Endothelial cell of umbilical vein (primary cell): Measurements from ENCODE around the gene RPL18. TPM values are rescaled to one million over a fixed set of nuclear protein-coding genes. Genes with fewer than 3 reads are reported as not detected.
"Not testable (repeated sequence)": the region's sequence is repeated elsewhere in the genome, so short reads cannot be mapped to it uniquely, and the experiment has no call there.

Experiments used
- BruUV-seq: library from RNA; stranded (reverse); fragments of 400-500 nt; replicated peaks from 2 replicates; lab custom pipeline; 2021; lab: Mats Ljungman, UMichigan
- CTCF ChIA-PET: fragments of 300-600, 350-600 bp; sonication (Branson Sonifier 250); formaldehyde crosslinking; loops from one replicate; lab custom pipeline; 2021; ENCODE audit warnings: antibody characterized with exemption, inconsistent platforms; lab: Charles Lee
- POLR2A ChIA-PET: fragments of 300-600, 350-600 bp; sonication (Branson Sonifier 250); formaldehyde crosslinking; loops from one replicate; lab custom pipeline; 2021; ENCODE audit warnings: antibody characterized with exemption, inconsistent platforms; lab: Charles Lee
- DNase-seq: peaks from one replicate; pipeline ENCODE4 v3.0.0-alpha.2; 2011; ENCODE audit warnings: low read depth, low spot score
- FAIRE-seq: peaks from 2 replicates; lab custom pipeline; 2011; peaks lifted over from hg19 to GRCh38; lab: Jason Lieb, UNC
- H2AFZ ChIP-seq: 2 replicates; pipeline ENCODE4 v1.6.0; 2012; ENCODE audit warnings: low read depth, low read length, control low read depth, inconsistent platforms
- H3K27ac ChIP-seq: 2 replicates; pipeline ENCODE4 v1.5.1; 2011; ENCODE audit warnings: low read depth, mild to moderate bottlenecking, control low read depth, low read length, moderate library complexity; ENCODE audit not compliant: insufficient read depth
- H3K27me3 ChIP-seq, 2 experiments: 2 replicates each; pipeline versions ENCODE4 v1.6.0 to v1.6.1; 2011; ENCODE audit warnings: low read length in 2 of 2, mixed read lengths in 1 of 2; ENCODE audit not compliant: control insufficient read depth in 2 of 2, insufficient read depth in 2 of 2
- H3K36me3 ChIP-seq, 2 experiments: 2 replicates in 1 of 2; 3 replicates in 1 of 2; pipeline ENCODE4 v1.5.1; 2011; ENCODE audit warnings: low read length in 2 of 2, mild to moderate bottlenecking in 1 of 2, moderate library complexity in 1 of 2; ENCODE audit not compliant: control insufficient read depth in 2 of 2, insufficient read depth in 2 of 2; ENCODE audit errors: extremely low read depth in 1 of 2
- H3K4me1 ChIP-seq: 3 replicates; pipeline ENCODE4 v1.5.1; 2011; ENCODE audit warnings: mild to moderate bottlenecking, low read length; ENCODE audit not compliant: control insufficient read depth, insufficient read depth; ENCODE audit errors: extremely low read depth
- H3K4me2 ChIP-seq: 2 replicates; pipeline ENCODE4 v1.6.1; 2011; ENCODE audit warnings: low read length, control low read depth, mixed read lengths; ENCODE audit not compliant: insufficient read depth
- H3K4me3 ChIP-seq, 3 experiments: fragments of 200-600 bp in 1 of 3; sonication (generic), shearing (Covaris generic) in 1 of 3; replicated peaks in 1 of 3; 2 replicates each; pipeline ENCODE4 v1.5.1; 2011 to 2016; ENCODE audit warnings: control low read depth in 3 of 3, low read length in 3 of 3, mild to moderate bottlenecking in 2 of 3, inconsistent platforms in 1 of 3, low read depth in 1 of 3, moderate library complexity in 1 of 3; ENCODE audit not compliant: insufficient read depth in 1 of 3
- H3K79me2 ChIP-seq: 2 replicates; pipeline ENCODE4 v1.6.0; 2012; ENCODE audit warnings: low read length, inconsistent platforms; ENCODE audit not compliant: control insufficient read depth, insufficient read depth
- H3K9ac ChIP-seq: replicated peaks from 2 replicates; pipeline ENCODE3; 2011; ENCODE audit warnings: low read length, control low read depth; ENCODE audit not compliant: insufficient read depth; ENCODE audit errors: extremely low read depth
- H3K9me1 ChIP-seq: replicated peaks from 3 replicates; pipeline ENCODE4 v1.6.0; 2011; ENCODE audit warnings: mild to moderate bottlenecking, low read length; ENCODE audit not compliant: control insufficient read depth, insufficient read depth; ENCODE audit errors: extremely low read depth
- H3K9me3 ChIP-seq: replicated peaks from 2 replicates; pipeline ENCODE4 v1.5.1; 2012; ENCODE audit warnings: low read length, inconsistent platforms; ENCODE audit not compliant: control insufficient read depth, insufficient read depth
- H4K20me1 ChIP-seq: replicated peaks from 2 replicates; pipeline ENCODE3; 2011; ENCODE audit warnings: mild to moderate bottlenecking, low read length; ENCODE audit not compliant: control insufficient read depth, insufficient read depth; ENCODE audit errors: extremely low read depth
- EZH2 ChIP-seq: IDR thresholded peaks from 2 replicates; pipeline ENCODE4 v1.6.1; 2012; ENCODE audit warnings: borderline replicate concordance, low read depth, mild to moderate bottlenecking, moderate library complexity, low read length, inconsistent platforms; ENCODE audit not compliant: severe bottlenecking
- FOS ChIP-seq: IDR thresholded peaks from 2 replicates; pipeline ENCODE4 v1.6.1; 2011; ENCODE audit warnings: mild to moderate bottlenecking, low read length, moderate library complexity, borderline replicate concordance; ENCODE audit not compliant: insufficient read depth
- GATA2 ChIP-seq: IDR thresholded peaks from 2 replicates; pipeline ENCODE4 v1.7.0; 2011; ENCODE audit warnings: low read depth, mild to moderate bottlenecking, moderate library complexity, mixed read lengths, low read length; ENCODE audit not compliant: insufficient read length, insufficient read depth
- JUN ChIP-seq: IDR thresholded peaks from 2 replicates; pipeline ENCODE4 v1.6.1; 2011; ENCODE audit warnings: borderline replicate concordance, low read depth; ENCODE audit not compliant: insufficient read length, insufficient read depth
- MYC ChIP-seq: IDR thresholded peaks from one replicate; pipeline ENCODE4 v1.6.1; 2011; ENCODE audit warnings: mild to moderate bottlenecking, low read depth, low read length
- POLR2AphosphoS5 ChIP-seq: IDR thresholded peaks from 2 replicates; pipeline ENCODE4 v1.6.1; 2012; ENCODE audit warnings: low read depth, mild to moderate bottlenecking, control low read depth, low read length, moderate library complexity; ENCODE audit not compliant: insufficient read depth
- dilution Hi-C: fragments of 300-500 bp; cut with MboI; formaldehyde crosslinking; loops from one replicate; pipeline ENCODE4 v1.15.0; 2019; ENCODE audit warnings: low sequenced_read_pairs; ENCODE audit not compliant: extremely low pct_ligation_motif_present
- intact Hi-C: fragments of 100-400 bp; cut with micrococcal nuclease; formaldehyde crosslinking; loops from one replicate; pipeline ENCODE4 v1.10.0; 2022
- polyA plus RNA-seq, 4 experiments: library from polyadenylated mRNA; depleted of rRNA in 3 of 4; stranded (reverse) in 3 of 4; unstranded in 1 of 4; fragments of >200 nt; gene quantifications; 2 replicates each; pipeline versions ENCODE4 v1.2.1 to v1.2.3, GENCODE V29; 2011 to 2012; ENCODE audit warnings: missing spikeins in 1 of 4
- total RNA-seq: library from RNA; stranded (reverse); gene quantifications from 2 replicates; pipeline ENCODE4 v1.2.3, GENCODE V29; 2021
- TF ChIP-seq, protein P1 (sequence below): IDR thresholded peaks from 2 replicates; pipeline ENCODE4 v1.6.1; 2011; ENCODE audit not compliant: insufficient read depth, insufficient read length

The RPL18 gene
- total and polyA plus RNA-seq, 2 donors (not counting 3 experiments of a cell fraction or from before 2014, with no cell fraction given) = 1,407 to 2,154 TPM

DNA sequence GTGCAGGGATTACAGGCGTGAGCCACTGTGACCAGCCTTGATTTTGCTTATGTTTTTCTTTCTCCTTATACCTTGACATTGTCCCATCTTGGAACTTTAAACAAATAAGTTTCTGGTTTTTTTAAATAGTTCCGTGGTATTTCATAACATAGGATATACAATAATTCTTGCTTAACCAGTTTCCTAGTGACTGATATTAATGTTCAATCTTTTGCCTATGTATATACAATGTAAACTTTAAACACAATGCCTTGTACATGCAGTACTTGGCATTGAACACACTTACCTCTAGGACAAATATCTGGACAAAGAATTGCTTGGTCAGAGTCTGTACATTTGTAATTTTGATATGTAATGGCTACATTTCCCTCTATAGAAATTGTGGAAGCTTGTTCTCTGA, 36.8 kb downstream of the RPL18 start:
- intact Hi-C loops = no loop called here
- FAIRE-seq (no peak), DNase-seq (no peak)
- Histone ChIP-seq H3K9me3 (no peaks in the 10 kb centered on the region), H4K20me1 (no peaks in the 10 kb centered on the region), H3K27me3 (no peaks in the 10 kb centered on the region), H3K79me2 (no peaks in the 10 kb centered on the region), H3K4me3 (no peak overlapping the region), H3K9ac (no peak overlapping the region), H3K4me2 (no peak overlapping the region), H3K9me1 (no peaks in the 10 kb centered on the region), H3K27ac (no peak overlapping the region), H3K36me3 (no peaks in the 10 kb centered on the region), H2AFZ (no peak overlapping the region), H3K4me1 (no peaks in the 10 kb centered on the region)
- TF ChIP-seq GATA2 = no peak
- ChIA-PET POLR2A (no interaction called here), CTCF (interaction anchor here (2.5 to 14.1 kb wide), 3 partner anchors 35 to 93 kb away, joined by 7 to 507 read pairs (median 203); no protein-coding TSS in a partner anchor)
- BruUV-seq = no TSS peak
- dilution Hi-C loops = no loop called here

DNA sequence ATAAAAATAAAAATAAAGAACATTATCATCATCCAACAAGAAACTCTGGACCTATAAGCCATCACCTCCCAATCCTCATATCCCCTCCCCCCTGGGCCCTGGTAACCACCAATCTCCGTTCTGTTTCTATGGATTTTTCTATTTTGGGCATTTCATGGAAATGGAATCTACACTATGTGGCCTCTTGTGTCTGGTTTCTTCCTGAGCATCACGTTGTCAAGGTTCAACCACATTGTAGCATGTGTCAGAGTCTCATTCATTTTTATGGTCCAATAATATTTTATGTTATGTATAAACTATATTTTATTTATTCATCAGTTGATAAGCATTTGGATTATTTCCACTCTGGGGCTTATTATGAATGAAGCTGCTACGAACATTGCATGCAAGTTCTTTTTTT, 40.1 kb downstream of the RPL18 start:
- H2AFZ ChIP-seq = no peak overlapping the region
- no peaks in the 10 kb centered on the region for H3K9me1 ChIP-seq
- intact Hi-C loops = no loop called here
- no peaks in the 10 kb centered on the region for H3K4me1 ChIP-seq
- ChIA-PET CTCF (interaction anchor here (8.2 to 14.1 kb wide), 2 partner anchors 72 to 90 kb away, joined by 203 to 507 read pairs; no protein-coding TSS in a partner anchor), POLR2A (no interaction called here)
- H3K79me2 ChIP-seq = no peaks in the 10 kb centered on the region
- H3K9me3 ChIP-seq = no peaks in the 10 kb centered on the region
- H3K9ac ChIP-seq = no peak overlapping the region
- FAIRE-seq (no peak), DNase-seq (no peak)
- H3K27me3 ChIP-seq = no peaks in the 10 kb centered on the region
- no peaks in the 10 kb centered on the region for H4K20me1 ChIP-seq
- no TSS peak for BruUV-seq
- dilution Hi-C loops = no loop called here
- no peak overlapping the region for H3K4me2 ChIP-seq
- H3K36me3 ChIP-seq = no peaks in the 10 kb centered on the region
- TF ChIP-seq EZH2 = no peak
- TF ChIP-seq GATA2 = no peak
- no peak for TF ChIP-seq JUN
- no peak for TF ChIP-seq FOS
- TF ChIP-seq, protein P1, sequence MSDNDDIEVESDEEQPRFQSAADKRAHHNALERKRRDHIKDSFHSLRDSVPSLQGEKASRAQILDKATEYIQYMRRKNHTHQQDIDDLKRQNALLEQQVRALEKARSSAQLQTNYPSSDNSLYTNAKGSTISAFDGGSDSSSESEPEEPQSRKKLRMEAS = no peak
- TF ChIP-seq MYC = no peak
- TF ChIP-seq POLR2AphosphoS5 = no peak
- H3K4me3 ChIP-seq = no peak overlapping the region
- H3K27ac ChIP-seq = no peak overlapping the region

DNA sequence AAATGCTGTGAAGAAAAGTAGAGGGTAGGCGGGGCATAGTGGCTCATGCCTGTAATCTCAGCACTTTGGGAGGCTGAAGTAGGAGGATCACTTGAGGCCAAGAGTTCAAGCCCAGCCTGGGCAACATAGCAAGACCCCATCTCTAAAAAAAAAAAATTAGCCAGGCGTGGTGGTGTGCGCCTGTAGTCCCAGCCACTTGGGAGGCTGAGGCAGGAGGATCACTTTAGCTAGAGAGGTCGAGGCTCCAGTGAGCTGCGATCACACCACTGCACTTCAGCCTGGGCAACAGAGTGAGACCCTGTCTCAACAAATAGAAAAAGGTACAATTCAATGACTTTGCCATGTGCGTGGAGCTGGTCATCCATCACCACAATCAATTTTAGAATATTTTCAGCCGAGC, 41.1 kb downstream of the RPL18 start:
- H3K79me2 ChIP-seq, DNase-seq, H3K9me1 ChIP-seq, H3K27ac ChIP-seq, H3K4me3 ChIP-seq, H3K4me1 ChIP-seq, H3K9ac ChIP-seq, H3K36me3 ChIP-seq, H2AFZ ChIP-seq, dilution Hi-C loops, intact Hi-C loops, H4K20me1 ChIP-seq, BruUV-seq, H3K27me3 ChIP-seq, POLR2A ChIA-PET, H3K9me3 ChIP-seq, H3K4me2 ChIP-seq, FAIRE-seq: not testable (repeated sequence)
- CTCF ChIA-PET = interaction anchor here (0.6 to 14.1 kb wide), 3 partner anchors 11 to 88 kb away, joined by 3 to 507 read pairs (median 3); no protein-coding TSS in a partner anchor
